IMR-90 (cell line): ENCODE results near the gene GLCE.
"Not testable (repeated sequence)": the region's sequence is repeated elsewhere in the genome, so short reads cannot be mapped to it uniquely, and the experiment has no call there.

Experiments used
- CTCF ChIP-seq: conservative IDR thresholded peaks from 2 replicates; pipeline ENCODE4 v1.5.1; 2012; ENCODE audit warnings: mild to moderate bottlenecking, low read depth, low read length, improper control_type of control experiment
- ELK1 ChIP-seq: fragments of 150-350 bp; IDR thresholded peaks from 2 replicates; pipeline ENCODE4 v1.6.1; 2016; ENCODE audit warnings: low read depth, mild to moderate bottlenecking, low read length, moderate library complexity, borderline replicate concordance
- MAZ ChIP-seq: IDR thresholded peaks from 2 replicates; pipeline ENCODE4 v1.6.1; 2012; ENCODE audit warnings: low read depth, mild to moderate bottlenecking, low read length, improper control_type of control experiment, moderate library complexity, borderline replicate concordance
- MXI1 ChIP-seq: IDR thresholded peaks from 2 replicates; pipeline ENCODE4 v1.6.1; 2012; ENCODE audit warnings: low read depth, mild to moderate bottlenecking, low read length, moderate library complexity, borderline replicate concordance
- POLR2A ChIP-seq: IDR thresholded peaks from 2 replicates; pipeline ENCODE4 v1.6.1; 2012; ENCODE audit warnings: mild to moderate bottlenecking, low read depth, low read length
- RFX5 ChIP-seq: IDR thresholded peaks from 2 replicates; pipeline ENCODE4 v1.8.0; 2012; ENCODE audit warnings: low read depth, mild to moderate bottlenecking, low read length, moderate library complexity

- not testable (repeated sequence) for TF ChIP-seq CTCF, RFX5, POLR2A, MXI1, MAZ, ELK1
These were observed 7.9 kb downstream of the GLCE start for GRCh38 chr15:69168361-69168760.
